Measurements from ENCODE around the gene SPP2.

SPP2 gene

DNA sequence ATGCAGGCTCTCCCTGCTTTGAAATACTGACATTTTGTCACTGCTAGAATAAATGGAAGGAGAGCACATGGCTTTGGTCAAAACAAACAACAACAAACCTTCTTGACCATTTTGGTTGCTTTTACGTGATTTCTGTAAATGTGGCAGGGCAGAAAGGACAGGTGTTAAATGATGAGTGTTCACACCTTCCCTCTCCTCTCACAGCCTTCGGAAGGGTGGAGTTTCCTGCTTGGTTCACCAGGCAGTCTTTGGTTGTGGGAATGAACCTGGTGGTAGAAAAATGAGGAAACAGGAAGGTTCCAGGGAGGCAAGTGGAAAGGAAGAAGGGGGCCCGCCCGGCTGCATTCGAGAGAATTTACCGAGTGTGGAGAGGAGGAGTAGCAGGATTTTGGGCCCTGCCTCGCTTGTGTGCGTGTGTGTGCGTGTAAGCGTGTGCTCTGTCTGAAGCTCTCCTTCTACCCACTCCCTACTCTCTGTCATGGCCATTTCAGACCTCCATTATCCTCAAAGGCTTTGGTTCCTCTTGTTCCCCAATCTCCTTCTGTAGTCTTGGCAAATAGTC is 23.7 kb upstream of the SPP2 start:
- H3K4me3 ChIP-seq (ENCODE audit: low read depth, low read length), result no peak overlapping the region
- TF ChIP-seq, protein P1, sequence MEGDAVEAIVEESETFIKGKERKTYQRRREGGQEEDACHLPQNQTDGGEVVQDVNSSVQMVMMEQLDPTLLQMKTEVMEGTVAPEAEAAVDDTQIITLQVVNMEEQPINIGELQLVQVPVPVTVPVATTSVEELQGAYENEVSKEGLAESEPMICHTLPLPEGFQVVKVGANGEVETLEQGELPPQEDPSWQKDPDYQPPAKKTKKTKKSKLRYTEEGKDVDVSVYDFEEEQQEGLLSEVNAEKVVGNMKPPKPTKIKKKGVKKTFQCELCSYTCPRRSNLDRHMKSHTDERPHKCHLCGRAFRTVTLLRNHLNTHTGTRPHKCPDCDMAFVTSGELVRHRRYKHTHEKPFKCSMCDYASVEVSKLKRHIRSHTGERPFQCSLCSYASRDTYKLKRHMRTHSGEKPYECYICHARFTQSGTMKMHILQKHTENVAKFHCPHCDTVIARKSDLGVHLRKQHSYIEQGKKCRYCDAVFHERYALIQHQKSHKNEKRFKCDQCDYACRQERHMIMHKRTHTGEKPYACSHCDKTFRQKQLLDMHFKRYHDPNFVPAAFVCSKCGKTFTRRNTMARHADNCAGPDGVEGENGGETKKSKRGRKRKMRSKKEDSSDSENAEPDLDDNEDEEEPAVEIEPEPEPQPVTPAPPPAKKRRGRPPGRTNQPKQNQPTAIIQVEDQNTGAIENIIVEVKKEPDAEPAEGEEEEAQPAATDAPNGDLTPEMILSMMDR (IDR thresholded peaks at IDR 0.05; ENCODE audit: low read depth, low read length), result no peak

DNA sequence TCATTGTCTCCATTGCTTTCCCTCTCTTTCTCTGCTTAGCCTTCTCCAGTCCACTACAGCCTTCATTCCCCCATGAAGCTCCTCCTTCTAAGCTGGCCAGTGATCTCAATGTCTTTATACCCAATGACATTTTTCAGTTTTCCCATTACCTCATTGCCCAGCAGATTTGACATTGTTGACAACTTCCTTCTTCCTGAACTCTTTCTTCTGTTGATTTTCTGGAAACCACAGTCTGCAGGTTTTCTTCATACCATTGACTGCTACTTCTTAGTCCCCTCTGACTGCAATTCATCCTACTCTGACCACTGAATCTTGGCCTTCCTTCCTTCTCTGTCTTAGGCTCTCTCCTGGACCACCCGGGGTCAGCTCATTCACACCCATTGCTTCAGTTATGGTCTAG is 22.9 kb upstream of the SPP2 start:
- TF ChIP-seq, protein P1 (IDR thresholded peaks at IDR 0.05; ENCODE audit: low read depth, low read length), result no peak
- H3K4me3 ChIP-seq (ENCODE audit: low read depth, low read length), result no peak overlapping the region

DNA sequence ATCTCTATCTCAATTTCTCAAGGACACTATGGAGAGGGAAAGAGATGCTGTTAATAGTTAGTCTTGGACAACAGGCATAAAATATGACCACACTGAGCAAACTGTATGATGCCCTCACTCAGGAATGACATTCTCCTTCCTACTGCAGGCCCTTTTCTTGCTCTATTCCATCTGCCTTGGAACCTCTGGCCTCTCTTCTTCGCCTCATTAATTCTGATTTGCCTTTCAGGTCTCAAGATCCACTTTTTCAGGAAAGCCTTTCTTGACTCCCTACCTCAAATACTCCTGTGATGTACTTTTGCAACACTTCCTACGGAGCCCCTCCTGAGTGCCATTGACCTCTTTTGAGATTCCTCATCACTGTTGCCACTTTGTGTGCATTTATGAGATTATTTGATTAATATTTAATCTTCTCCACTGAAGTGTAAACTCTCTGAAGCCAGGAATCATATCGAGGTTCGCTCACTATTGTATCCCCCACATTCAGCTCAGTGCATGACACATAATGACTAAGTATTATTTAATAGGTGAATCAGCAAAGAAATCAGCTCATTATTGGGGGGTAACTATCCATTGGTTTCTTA is 21.3 kb upstream of the SPP2 start:
- TF ChIP-seq, protein P1 (IDR thresholded peaks at IDR 0.05; ENCODE audit: low read depth, low read length), result no peak
- H3K4me3 ChIP-seq (ENCODE audit: low read depth, low read length), result no peak overlapping the region

DNA sequence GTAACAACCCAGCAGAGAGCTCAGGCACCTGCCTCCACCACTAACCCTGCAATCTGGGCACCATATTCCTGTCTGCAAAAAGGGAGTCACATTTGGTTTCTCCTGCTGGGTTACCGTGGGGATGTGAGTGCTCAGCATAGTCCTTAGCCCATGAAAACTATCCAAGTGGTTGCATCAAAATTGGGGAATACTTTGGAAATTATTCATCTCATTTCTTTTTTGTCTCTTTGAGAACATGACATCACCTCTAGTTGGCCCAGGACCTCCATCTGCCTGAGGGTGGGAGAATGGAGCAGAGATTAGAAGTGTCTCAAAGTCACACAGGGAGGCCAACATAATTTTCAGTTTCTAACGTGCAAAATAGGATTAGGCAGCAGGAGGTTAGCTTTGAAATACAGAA is 19.3 kb upstream of the SPP2 start:
- TF ChIP-seq, protein P1 (IDR thresholded peaks at IDR 0.05; ENCODE audit: low read depth, low read length), result no peak
- no peak overlapping the region for H3K4me3 ChIP-seq (ENCODE audit: low read depth, low read length)

DNA sequence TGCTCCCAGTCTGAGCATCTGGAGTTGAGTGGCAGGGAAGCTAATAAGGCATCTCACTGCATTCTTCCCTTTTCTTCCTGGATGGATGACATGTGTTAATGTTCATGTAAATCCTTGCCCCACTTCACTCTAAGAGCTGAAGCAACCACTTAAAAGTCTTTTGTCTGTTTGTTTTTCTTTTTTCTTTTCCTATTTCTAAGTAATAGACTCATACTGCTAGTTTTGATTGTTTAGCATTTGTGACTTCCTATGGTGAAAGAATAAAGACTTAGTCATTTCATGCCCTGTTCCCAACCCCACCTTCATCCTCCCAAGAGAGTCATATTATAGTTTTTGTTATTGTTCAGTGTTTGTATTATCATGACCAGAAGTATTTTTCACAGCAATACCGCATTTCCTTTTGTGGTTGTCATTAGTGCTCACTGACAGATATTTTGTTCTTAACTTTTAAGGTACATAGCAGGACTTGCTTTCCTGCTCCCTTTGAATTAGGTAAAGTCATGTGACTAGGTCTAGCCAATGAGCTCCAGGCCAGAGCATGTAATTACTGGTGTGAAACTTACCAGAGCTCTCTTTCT is 18.1 kb upstream of the SPP2 start:
- H3K4me3 ChIP-seq (ENCODE audit: low read depth, low read length), result no peak overlapping the region
- TF ChIP-seq, protein P1 (IDR thresholded peaks at IDR 0.05; ENCODE audit: low read depth, low read length), result no peak

DNA sequence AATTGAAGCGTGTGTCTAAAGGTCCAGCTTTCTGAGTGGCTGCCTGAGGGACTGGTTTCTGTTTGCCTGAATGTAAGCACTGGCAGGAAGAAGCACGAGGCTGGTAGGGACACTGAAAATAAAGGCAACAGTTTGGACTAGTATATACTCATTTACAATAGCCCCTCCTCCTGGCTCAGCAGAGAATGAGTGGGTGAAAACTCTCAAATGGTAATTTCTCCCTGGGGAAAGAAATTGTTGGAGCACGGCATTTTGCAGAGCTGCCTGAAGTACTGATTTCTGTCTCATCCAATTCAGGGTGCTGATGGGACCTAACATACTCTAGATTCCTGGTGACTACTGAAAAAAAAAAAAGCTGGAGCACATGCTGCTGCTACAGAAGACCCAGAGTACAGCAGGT is 17.3 kb upstream of the SPP2 start:
- no peak overlapping the region for H3K4me3 ChIP-seq (ENCODE audit: low read depth, low read length)
- TF ChIP-seq, protein P1 (IDR thresholded peaks at IDR 0.05; ENCODE audit: low read depth, low read length), result no peak

DNA sequence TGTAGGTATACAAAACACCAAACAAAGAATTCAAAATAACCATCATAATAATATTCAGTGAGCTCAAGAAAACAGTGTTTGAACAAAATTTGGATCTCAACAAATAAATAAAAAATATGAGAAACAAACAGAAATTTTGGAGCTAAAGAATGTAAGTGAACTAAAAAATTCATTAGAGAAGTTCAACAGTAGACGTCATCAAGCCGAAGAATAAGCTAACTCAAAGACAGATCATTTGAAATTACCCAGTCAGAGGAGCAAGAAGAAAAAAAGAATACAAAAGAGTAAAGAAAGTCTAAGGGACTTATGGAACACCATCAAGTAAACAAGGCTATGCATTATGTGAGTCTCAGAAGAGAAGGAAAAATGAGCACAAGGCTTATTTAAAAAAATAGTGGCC is 16.6 kb upstream of the SPP2 start:
- TF ChIP-seq, protein P1 (IDR thresholded peaks at IDR 0.05; ENCODE audit: low read depth, low read length), result no peak

More for the DNA sequence above, 16.6 kb upstream of the SPP2 start:
- no peak overlapping the region for H3K4me3 ChIP-seq (ENCODE audit: low read depth, low read length)
